HG02610 (cell line): ENCODE data around the gene PTRH1.

Experiments used
- ATAC-seq: cut with Tn5 transposase; IDR thresholded peaks from one replicate; pipeline ENCODE4 v1.9.1; 2021; ENCODE audit warnings: mild to moderate bottlenecking, moderate library complexity; ENCODE audit not compliant: unreplicated experiment

PTRH1 gene

DNA sequence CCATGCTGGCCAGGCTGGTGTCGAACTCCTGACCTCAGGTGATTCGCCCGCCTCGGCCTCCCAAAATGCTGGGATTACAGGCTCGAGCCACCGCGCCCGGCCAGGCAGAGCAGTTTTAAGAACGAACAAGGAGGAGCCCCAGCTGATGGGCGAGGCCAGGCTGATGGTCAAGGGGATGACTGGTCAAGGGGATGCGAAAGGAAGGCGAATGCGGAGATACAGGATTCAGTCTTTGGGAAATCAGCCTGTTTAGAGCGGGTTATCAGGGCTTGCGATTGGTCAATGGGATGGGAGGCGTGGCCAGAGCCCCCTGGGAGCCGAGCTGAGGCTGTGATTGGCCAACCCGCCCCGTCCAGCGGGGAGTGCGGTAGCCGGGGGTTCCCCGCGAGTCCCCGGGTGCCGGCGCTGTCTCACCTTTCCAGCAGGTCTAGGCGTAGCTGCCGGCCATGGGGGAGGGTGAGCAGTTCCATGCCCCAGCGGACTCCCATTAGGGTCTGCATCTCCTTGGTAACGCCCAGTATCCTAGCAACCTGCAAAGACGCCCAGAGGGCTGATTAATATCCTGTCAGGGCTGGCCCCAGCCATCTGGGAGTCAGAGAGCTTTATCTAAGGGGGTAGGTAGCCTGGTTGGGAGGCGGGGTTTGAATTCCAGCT is 27.1 kb upstream of the PTRH1 start:
- ATAC-seq, result no peak

DNA sequence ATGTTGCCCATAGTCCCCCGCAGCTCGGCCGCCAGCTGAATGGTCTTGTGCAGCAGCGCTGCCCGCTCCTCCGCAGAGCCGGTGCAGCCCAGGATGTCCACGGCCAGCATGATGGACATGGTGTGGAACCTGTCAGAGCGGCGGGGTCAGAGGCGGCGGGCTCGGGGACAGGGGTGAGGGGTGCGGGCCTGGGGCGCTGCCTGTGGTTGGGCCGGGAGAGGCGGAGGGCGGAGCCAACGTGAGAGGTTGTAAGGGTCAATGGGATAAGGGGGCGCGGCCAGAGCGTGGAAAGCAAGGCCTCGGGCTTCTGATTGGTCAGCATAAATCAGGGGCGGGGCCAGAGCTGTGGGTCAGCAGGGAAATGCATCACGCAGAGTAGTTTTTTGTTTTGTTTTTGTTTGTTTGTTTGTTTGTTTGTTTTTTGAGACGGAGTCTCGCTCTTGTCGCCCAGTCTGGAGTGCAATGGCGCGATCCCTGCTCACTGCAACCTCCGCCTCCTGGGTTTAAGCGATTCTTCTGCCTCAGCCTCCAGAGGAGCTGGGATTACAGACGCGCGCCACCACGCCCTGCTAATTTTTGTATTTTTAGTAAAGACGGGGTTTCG is 26.5 kb upstream of the PTRH1 start:
- no peak for ATAC-seq

- no peak for ATAC-seq
Observed at GRCh38 chr9:127739614-127740330, 24.3 kb upstream of the PTRH1 start.

GRCh38 chr9:127738666-127739065 is 23.2 kb upstream of the PTRH1 start:
- no peak for ATAC-seq

DNA sequence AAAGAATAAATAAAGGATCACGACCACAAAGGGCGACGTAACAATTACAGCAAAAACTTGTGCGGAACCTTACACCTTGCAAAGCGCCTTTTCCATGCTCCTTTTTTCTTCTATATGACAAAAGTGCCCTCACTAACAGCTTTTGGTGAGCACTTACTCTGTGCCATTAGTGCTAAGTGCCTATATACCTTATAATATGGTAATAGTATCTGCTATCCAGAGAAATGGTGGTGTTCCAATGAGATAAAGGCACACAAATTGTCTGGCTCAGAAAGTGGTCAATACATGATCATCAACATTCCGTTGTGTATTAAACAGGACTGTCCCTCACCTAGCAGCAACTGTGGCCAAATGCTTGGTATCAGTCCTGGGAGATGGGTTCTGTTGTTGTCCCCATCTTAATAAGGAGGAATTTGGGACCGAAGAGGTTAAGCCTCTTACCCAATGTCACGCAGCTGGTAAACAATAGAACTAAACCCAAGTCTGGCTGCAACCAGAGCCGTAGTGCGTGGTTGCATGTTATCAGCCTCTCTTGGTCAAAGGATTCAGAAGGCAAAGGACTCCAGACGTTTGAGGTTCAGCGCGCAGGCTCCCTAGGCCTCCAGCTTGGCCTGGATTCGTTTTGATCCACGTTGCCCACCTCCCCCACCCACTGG is 20.2 kb upstream of the PTRH1 start:
- ATAC-seq, result peak; percentile 1

DNA sequence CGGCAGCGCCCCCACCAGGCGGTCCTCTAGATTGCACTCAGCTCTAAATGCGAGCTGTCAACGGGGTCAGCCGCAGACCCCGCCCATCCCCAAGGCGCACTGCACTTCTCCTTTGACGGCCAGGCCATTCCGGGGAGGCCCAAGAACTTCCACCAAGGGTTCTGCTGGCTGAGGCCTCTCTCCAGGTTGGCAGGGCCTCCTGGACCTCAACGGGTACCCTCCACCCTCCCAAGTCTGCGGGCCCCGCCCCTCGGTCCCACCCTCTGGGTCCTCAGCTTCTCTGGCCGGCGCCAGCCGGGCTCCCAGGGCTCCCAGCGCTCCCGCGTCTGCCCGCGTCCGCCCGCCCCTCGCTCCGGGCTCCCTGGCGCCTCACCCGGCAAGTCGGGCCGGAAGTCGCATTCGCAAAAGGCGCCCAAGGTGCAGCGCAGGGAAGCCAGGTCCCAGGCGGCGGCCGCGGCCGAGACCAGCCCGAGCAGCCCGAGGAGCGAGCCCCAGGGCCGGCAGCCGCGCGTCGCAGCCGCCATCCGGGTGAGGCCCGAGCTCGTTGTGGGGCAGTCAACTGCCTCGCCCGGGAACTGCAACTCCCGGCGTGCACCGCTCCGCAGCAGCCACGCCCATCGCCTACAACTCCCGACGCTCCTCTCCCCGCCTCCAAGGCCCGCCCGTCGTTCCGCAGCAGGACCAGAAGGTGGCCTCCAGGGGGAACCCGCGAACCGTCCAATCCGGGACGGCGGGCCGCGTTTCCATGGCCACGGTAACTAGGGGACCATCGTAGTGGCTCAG is 19.5 kb upstream of the PTRH1 start, which contains the start of gene TOR2A:
TSS of gene TOR2A (minus strand) at position 548 of the 783 bp plus-strand sequence. CDS start at position 524, 24 bp downstream.
- peak; percentile 85 for ATAC-seq

DNA sequence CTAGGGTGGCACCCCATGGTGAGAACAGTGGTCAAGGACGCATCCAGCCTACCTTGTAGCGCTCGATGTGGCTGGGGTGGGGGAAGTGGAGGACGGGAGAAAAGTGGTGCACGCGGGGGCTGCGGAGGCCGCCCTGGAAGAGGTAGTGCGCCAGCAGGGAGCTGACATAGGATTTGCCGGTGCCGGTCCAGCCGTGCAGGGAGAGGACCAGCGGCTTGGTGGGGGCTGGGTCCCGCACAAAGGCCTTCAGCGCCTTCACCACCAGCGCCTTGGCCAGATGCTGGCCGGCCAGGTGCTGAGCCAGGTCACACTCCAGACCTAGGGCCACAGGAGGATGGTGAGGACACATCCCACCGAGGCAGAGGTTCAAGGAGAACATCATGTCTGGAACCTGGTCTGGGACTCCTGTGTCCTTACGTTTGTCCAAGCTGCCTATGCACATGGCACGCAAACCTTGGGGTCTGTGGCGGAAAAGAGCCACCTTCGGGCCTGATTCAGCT is 18.8 kb upstream of the PTRH1 start:
- no peak for ATAC-seq

DNA sequence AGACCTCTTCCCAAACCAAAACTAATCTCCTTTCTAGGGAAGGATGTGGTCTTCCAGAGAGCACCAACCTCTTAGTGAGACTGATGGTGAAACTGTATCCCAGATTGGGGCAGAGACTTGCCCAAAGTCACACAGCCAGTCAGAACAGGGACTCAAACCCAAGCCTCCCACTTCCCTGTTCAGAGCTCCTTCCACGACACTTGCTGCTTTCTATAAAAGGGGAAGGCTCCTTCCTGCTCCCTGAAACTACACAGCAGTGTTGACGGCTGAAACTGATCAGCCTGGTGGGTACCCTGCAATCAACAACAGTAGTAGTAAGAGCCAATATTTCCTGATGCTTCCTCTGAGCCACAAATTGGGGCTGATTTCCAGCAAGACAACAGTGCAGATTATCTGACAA is 18.2 kb upstream of the PTRH1 start:
- no peak for ATAC-seq

DNA sequence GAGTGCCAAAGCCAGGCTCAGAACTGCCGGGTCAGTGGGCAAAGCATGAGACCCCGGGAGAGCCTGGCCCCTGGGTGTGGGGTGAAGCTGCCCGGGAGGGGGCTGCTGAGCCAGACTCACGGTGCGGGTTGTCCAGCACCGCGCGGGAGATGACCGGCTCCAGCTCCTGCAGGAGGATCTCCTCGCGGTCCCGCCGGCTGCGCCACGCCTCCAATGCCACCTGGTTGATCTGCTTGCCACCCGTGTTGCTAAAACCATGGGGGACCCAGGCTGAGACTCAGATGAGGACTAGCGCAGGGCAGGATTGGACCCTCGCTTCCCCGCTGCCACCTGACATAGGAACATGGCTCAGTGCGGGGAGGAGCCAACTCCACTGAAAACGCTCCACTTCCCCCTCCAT is 17.0 kb upstream of the PTRH1 start:
- no peak for ATAC-seq

DNA sequence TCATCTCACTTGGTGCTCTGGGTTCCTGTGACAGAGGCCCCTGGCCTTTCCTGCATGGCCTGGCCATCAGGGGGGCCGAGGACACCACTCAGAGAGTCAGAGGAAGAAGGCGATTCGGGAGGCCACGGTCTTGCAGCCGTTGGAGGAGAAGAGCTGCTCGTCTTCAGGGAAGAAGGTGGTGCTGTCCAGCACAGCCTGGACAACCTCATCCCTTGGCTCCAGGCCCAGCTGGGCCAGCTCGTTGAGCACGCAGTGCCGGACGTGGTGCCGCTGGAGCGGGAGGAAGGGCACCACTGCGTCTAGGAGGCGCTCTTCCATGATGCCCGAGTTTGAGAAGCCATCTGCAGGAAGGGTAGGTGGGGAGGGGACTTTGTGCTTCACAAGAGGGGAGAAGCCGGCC is 16.5 kb upstream of the PTRH1 start:
- no peak for ATAC-seq

DNA sequence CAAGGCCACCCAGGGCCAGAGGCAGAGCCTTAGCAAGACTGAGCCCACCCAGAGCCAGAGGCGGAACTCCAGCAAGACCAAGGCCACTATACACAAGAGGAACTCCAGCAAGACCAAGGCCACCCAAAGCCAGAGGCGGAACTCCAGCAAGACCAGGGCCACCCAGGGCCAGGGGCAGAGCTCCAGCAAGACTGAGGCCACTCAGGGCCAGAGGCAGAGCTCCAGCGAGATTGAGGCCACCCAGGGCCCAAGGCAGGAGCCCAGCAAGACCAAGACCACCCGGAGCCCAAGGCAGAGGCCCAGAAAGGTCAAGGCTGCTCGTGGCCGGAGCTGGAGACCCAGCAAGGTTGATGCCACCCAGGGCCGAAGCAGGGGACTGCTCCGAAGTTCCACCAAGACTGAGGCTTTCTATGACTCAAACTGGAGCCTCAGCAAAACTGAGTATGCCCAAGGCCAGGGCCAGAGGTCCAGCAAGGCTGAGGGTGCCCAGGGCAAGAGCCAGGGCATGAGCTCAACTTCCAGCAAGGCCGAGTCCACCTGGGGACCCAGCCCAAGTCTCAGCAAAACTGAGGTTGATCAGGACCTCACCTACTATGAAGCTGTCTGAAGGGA is 15.4 kb upstream of the PTRH1 start:
- no peak for ATAC-seq

DNA sequence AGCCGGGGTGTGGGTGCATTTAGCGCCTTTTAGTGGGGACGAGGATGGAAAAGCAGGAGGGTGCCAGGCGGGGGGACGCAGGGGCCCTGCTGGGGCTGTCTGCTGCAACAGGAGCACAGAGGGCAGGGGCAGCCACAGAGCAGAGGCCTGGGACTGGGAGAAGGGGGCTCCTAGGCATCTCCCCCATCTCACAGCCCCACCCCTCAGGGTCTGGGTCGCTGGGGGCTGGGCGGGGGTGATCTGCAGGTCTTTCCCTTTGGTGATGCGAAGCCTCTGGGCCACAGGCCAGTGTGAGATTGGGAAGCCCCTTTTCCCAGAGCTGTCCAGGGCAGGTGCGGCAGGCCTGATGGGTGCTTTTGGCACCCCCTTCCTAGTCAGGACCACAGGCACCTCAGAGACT is 14.8 kb upstream of the PTRH1 start:
- no peak for ATAC-seq

- no peak for ATAC-seq
Observed at GRCh38 chr9:127729522-127730256, 14.2 kb upstream of the PTRH1 start.

- no peak for ATAC-seq
Observed at GRCh38 chr9:127728808-127729207, 13.3 kb upstream of the PTRH1 start.

GRCh38 chr9:127726871-127727270 is 11.4 kb upstream of the PTRH1 start:
- no peak for ATAC-seq

DNA sequence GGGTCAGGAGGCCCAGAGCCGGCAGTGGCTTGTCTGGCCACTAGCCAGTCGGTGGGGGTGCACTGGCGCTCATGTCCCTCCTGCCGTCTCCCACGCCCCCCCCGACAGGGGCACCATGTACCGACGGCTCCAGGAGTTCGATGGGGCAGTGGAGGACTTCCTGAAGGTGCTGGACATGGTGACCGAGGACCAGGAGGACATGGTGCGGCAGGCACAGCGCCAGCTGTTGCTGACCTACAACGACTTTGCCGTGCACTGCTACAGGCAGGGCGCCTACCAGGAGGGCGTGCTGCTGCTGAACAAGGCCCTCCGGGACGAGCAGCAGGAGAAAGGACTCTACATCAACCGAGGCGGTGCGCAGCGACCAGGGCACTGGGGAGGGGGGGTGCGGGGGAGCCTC is 8.5 kb upstream of the PTRH1 start:
- no peak for ATAC-seq

- ATAC-seq, result no peak
Observed at GRCh38 chr9:127723444-127723843, 8.0 kb upstream of the PTRH1 start.

DNA sequence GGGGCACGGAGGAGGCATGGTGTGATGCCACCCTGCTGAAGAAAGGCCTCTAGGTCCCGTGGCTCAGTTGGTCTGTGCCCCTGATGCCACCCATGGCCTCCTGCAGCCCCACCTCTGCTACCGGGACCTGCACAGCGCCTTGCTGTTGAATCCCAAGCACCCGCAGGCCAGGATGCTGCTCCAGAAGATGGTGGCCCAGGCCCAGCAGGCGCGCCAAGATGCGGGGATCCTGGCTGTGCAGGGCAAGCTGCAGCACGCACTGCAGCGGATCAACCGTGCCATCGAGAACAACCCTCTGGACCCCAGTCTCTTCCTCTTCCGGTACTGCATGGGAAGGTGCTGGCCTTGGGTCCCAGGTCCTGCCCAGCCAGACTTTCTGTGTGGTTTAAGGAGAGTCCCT is 7.5 kb upstream of the PTRH1 start:
- ATAC-seq, result no peak

- no peak for ATAC-seq
Observed at GRCh38 chr9:127722055-127722745, 6.7 kb upstream of the PTRH1 start.
